H54 (cell line): ENCODE data around the gene CD6.

Source experiments
- DNase-seq: peaks from one replicate; pipeline ENCODE4 v3.0.0; 2011; ENCODE audit warnings: low spot score, mixed read lengths; ENCODE audit not compliant: insufficient read length
- FAIRE-seq: peaks from 3 replicates; lab custom pipeline; 2011; peaks lifted over from hg19 to GRCh38; lab: Jason Lieb, UNC
- POLR2A ChIP-seq: IDR thresholded peaks from 2 replicates; pipeline ENCODE4 v1.6.1; 2011; ENCODE audit warnings: low read depth, mild to moderate bottlenecking, low read length

CD6 gene

GRCh38 chr11:61020551-61021235, 49.2 kb downstream of the CD6 start:
- FAIRE-seq (no peak), DNase-seq (no peak)
- TF ChIP-seq POLR2A, result no peak

GRCh38 chr11:61021661-61022212, 50.3 kb downstream of the CD6 start:
- DNase-seq, result no peak
- no peak for TF ChIP-seq POLR2A
- FAIRE-seq, result no peak

GRCh38 chr11:61022311-61023085, 51.0 kb downstream of the CD6 start:
- FAIRE-seq, result no peak
- no peak for TF ChIP-seq POLR2A
- no peak for DNase-seq

GRCh38 chr11:61023086-61023965, 51.8 kb downstream of the CD6 start:
- FAIRE-seq (no peak), DNase-seq (no peak)
- no peak for TF ChIP-seq POLR2A

GRCh38 chr11:61023966-61024295, 52.5 kb downstream of the CD6 start:
- no peak for TF ChIP-seq POLR2A
- DNase-seq (no peak), FAIRE-seq (no peak)

- TF ChIP-seq POLR2A, result no peak
- DNase-seq, result no peak
- no peak for FAIRE-seq
These were observed 53.7 kb downstream of the CD6 start for GRCh38 chr11:61024938-61025820.

- TF ChIP-seq POLR2A, result no peak
- no peak for FAIRE-seq
- no peak for DNase-seq
These were observed 54.3 kb downstream of the CD6 start for GRCh38 chr11:61025821-61026120.

GRCh38 chr11:61026121-61027031, 54.9 kb downstream of the CD6 start:
- DNase-seq (no peak), FAIRE-seq (no peak)
- no peak for TF ChIP-seq POLR2A

- no peak for TF ChIP-seq POLR2A
- no peak for DNase-seq
- FAIRE-seq, result no peak
These were observed 55.8 kb downstream of the CD6 start for GRCh38 chr11:61027141-61027840.

GRCh38 chr11:61028135-61028729, 56.8 kb downstream of the CD6 start:
- FAIRE-seq (no peak), DNase-seq (no peak)
- TF ChIP-seq POLR2A, result no peak

- TF ChIP-seq POLR2A, result no peak
- no peak for DNase-seq
- FAIRE-seq, result no peak
These were observed 61.3 kb downstream of the CD6 start for GRCh38 chr11:61032824-61033223.
